GM19438 (cell line): ENCODE measurements around the gene SLC12A4.
A peak's percentile ranks its signal among the peaks of the same experiment; 100 is the strongest.

ENCODE experiments used
- ATAC-seq: cut with Tn5 transposase; IDR thresholded peaks from one replicate; pipeline ENCODE4 v1.9.1; 2021; ENCODE audit warnings: low read depth; ENCODE audit not compliant: unreplicated experiment

SLC12A4 gene

DNA sequence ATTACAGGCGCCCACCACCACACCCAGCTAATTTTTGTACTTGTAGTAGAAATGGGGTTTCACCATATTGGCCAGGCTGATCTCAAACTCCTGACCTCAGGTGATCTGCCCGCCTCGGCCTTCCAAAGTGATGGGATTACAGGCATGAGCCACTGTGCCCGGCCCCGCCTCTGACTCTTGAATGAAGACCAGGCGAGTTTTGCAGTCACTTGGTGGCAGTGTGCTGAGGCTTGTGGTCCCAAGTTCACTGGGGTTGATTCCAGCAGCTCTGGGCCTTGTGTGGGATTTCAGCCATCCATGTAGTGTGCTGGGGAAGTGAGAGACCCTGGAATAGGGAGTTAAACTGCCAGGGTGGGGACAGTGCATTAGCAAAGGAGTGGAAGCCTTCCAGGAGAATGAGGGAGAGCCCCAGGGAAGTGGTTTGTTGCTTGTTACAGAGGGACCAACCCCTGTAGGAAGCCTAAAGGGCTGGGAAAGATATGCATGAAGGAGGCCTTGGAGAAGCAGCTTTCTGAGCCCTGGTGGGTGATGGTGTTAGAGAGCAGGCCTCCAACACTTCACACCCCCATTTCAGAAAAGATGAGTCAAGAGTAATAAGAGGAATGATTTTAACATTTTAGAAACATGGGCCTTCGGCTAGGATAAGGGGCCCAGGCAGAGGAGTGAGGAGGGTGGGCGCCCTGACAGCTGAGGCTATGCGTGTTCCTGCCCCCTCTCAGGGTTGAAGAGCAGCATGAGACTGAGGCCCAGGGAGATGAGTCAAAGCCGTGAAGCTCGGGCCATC is 60.8 kb downstream of the SLC12A4 start:
- ATAC-seq = no peak

DNA sequence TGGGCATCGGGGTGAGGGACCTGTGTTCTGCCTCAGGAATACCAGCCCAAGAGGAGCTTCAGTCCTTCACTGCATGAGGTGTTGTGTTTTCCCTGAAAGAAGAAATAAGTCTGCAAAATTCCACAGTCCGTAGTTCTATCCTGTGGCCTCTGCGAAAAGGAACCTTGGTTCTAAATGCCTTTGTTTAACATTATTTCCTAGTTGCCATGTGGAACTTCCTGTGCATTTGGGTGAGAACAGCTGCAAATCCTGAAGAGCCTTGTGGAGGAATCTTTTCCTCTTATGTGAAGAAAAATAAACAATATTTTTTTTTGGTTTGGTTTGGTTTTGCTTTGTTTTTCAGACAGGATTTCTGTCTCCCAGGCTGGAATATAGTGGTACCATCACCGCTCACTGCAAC is 65.6 kb downstream of the SLC12A4 start:
- ATAC-seq = no peak

DNA sequence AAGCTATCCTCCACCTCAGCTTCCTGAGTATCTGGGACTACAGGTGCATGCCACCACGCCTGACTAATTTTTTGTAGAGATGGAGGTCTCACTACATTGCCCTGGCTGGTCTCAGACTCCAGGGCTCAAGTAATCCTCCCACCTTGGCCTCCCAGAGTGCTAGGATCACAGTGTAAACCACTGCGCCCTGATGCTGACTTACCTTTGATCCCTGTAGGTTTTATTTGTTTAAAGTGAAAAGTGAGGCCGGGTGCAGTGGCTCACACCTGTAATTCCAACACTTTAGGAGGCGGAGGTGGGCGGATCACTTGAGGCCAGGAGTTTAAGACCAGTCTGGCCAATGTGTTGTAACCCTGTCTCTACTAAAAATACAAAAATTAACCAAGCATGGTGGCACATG is 66.7 kb downstream of the SLC12A4 start:
- no peak for ATAC-seq

DNA sequence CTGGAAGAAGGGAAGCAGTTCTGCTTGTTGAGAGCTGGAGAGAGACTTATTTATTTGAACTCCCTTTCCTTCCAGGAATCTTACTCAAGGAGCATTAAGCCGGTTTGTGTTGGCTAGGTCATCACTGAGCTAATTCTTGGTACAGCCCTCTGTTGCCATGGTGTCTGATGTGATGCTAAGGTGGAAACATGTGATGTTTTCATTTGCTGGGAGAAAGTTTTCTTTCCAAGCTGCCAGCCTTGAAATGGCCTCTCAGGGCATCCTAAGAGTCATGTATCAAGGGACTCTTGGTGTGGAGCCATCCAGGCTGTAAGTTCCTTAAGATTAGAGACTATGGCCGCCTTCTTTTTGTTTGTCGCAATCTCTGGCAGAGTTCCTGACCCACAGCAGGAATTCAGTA is 71.2 kb downstream of the SLC12A4 start:
- no peak for ATAC-seq

DNA sequence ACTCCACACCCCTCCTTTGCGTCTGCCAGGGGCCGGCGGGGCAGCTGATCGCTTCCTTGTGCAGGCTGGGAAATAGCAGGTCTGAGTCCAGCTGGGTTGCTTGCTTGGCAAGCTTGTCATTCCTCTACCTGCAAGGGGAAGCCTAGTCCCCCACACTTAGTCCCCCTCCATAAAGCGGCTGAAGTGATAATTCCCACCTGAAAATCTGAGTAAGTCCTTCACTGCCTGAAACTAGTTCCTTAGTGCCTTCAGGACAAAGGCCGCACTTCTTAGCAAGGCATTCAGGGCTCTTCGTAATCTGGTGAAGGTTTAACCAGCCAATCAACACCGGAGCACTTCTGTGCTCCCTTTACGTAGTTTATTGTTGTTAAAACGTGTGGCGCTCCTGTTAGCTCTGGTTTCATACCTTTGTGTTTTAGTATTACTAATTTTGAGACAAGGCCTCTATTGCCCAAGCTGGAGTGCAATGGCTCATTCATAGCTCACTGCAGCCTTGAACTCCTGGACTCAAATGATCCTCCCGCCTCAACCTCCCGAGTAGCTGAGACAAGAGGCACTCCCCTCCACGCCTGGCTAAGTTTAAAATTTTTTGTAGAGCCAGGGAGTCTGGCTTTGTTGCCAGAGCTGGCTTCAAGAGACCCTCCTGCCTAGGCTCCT is 74.6 kb downstream of the SLC12A4 start:
- peak; percentile 8 for ATAC-seq
